Measurements from ENCODE around the gene LYPD6B.

Gene LYPD6B

DNA sequence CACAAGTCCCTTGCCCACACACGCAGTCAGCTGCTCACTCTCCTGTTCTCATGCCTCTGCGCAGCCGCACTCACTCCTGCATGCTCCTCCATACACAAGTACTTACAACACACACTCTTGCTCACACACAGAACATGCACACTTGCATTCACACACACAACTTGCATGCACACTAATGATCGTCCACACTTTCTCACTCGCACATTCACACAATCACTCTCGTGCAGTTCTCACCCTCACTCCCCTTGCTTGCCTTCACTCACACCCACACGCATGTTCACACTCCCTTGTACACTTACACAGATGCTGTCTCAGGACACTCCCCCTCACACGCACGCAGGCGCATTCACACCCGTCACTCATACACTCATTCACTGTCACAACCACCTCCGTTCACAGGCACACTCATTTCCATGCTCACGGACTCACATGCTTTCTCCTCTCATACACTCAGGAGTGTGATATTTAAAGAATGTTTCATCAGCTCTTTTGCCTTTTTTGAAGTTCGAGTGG is 36.1 kb upstream of the LYPD6B start:
- TF ChIP-seq, protein P1, sequence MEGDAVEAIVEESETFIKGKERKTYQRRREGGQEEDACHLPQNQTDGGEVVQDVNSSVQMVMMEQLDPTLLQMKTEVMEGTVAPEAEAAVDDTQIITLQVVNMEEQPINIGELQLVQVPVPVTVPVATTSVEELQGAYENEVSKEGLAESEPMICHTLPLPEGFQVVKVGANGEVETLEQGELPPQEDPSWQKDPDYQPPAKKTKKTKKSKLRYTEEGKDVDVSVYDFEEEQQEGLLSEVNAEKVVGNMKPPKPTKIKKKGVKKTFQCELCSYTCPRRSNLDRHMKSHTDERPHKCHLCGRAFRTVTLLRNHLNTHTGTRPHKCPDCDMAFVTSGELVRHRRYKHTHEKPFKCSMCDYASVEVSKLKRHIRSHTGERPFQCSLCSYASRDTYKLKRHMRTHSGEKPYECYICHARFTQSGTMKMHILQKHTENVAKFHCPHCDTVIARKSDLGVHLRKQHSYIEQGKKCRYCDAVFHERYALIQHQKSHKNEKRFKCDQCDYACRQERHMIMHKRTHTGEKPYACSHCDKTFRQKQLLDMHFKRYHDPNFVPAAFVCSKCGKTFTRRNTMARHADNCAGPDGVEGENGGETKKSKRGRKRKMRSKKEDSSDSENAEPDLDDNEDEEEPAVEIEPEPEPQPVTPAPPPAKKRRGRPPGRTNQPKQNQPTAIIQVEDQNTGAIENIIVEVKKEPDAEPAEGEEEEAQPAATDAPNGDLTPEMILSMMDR (IDR thresholded peaks at IDR 0.05; ENCODE audit: borderline replicate concordance, insufficient read depth, low read depth, low read length), result no peak
- H3K4me3 ChIP-seq (ENCODE audit: low read depth, low read length), result no peak overlapping the region

DNA sequence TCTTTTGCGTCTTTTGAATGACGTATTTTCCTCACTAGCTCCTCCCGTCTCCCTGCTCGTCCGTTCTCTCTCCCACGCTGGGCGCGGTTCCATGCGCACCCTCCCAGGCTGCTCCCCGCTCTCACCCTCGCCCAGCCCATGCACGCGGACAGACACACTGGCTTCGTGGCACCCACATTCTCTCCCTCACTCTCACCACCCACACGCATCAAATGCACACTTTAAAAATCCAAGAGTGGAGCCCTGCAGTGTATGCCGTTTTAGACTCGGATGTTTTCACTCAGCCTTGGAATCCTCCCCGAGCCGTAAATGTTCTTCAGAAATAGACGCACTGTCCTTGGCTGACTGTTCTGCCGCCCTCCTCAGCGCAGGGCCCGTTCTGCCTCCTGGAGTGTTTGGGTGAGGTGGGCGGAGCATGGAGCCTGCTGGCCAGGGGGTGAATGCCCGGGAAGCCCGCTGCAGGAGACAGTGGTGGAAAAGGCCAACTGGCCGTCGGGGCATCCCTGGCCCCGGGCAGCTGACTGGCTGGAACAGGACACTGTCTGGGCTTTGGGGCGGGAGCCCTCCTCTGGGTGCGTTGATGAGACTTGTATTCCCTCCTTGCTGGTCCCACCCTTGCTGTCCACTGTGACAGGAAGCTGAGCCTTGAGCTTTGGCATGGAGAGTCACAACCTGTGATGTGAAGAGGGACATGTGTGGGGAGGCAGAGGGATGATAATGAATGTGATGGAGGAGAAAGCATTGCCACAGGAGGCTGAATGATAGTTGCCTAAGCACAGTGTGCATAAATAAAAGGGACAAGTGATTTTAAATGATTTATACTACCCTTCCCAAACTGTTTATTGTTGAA is 35.4 kb upstream of the LYPD6B start:
- no peak overlapping the region for H3K4me3 ChIP-seq (ENCODE audit: low read depth, low read length)
- TF ChIP-seq, protein P1 (IDR thresholded peaks at IDR 0.05; ENCODE audit: borderline replicate concordance, insufficient read depth, low read depth, low read length), result no peak

DNA sequence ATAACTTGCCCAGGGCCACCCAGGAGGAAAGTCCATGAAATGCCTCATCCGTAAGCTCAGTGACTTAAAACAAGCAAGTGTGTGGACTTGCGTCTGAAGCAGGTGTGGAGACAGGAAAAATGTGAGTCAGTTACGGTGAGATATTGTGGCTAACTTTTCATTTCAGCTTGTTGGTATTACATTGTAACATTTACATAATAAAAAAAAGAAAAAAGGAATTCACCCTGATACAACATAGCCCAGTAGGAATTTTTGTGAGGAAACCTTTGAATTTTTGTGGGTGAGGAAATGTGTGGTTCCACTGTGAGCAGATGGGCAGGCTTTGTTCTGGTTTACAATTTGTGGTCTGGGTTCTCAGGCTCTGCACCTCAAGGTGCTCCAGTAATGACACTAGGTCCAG is 33.7 kb upstream of the LYPD6B start:
- TF ChIP-seq, protein P1 (IDR thresholded peaks at IDR 0.05; ENCODE audit: borderline replicate concordance, insufficient read depth, low read depth, low read length), result no peak
- H3K4me3 ChIP-seq (ENCODE audit: low read depth, low read length), result no peak overlapping the region

DNA sequence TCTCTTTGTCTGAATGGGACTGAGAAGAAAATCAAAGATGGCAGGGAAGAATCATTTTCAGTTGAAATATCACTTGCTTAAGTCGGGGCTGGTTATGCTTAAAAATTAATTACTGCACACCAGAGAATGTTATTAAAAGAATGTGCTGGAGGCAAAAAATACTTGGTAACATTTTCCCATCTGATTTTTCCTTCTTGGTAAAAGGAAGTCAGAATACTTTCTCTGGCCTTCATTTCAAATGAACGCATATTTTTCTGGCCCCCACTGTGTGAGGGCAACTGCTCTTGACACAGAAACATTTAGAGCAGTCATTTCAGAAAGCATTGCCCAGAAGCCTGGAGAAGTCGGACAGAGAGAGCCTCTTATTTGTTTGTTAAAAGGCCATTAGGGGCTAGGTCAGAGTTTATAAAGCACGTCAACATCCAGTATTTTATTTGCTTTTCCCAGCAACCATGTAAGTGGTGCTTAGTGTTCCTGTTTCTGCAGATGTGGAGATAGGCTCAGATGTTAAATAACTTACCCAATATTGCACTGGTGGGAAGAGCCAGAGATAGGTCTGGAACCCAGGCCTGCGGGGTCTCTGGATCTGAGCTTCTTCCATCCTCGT is 32.9 kb upstream of the LYPD6B start:
- TF ChIP-seq, protein P1 (IDR thresholded peaks at IDR 0.05; ENCODE audit: borderline replicate concordance, insufficient read depth, low read depth, low read length), result no peak
- H3K4me3 ChIP-seq (ENCODE audit: low read depth, low read length), result no peak overlapping the region

DNA sequence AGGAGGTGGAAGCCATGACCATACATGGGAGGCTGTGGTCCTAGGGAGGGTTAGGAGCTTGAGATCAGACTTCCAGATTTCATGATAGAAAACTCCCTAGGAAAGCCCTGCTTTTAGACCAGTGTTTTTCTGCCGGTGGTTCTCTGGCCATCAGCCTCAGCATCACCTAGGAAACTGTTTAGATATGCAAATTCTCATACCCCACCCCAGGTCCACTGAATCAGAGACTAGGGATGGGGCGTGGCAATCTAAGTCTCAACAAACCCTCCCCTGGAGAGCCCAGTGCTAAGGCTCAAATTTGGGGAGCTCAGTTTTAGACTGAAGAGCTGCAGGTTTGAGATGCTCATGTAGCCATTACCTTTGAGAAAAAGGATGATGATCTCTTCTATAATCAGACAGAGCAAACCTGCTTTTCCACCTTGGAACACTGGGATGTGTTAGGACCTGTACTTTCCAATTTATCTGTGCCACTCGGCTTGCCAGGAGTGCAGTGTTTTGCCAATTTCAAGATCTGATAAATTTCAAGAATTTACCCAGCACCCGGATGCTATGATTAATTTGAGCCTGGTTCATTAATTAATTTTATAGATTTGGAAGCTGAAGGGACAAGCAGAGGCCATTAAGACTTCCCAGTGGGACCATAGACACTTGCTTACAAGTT is 31.5 kb upstream of the LYPD6B start:
- H3K4me3 ChIP-seq (ENCODE audit: low read depth, low read length), result no peak overlapping the region
- TF ChIP-seq, protein P1 (IDR thresholded peaks at IDR 0.05; ENCODE audit: borderline replicate concordance, insufficient read depth, low read depth, low read length), result no peak

DNA sequence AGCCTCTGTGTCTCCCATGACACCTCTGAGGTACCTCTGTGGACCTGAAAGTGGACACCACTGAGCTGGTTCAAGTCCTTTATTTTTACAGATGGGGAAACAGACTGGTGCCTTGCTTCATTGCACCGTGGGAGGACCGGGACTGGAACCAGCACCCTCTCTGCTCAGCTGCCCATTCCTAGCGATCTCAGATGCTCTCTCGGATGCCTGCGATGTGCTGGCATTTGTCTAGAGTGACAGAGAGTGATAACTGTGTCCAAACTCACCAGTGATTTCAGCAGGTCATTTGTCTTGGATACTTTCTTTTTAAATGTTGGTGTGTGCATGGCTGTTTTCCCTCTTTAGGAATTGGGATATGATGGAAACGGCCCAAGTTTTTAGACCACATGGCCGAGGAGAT is 30.1 kb upstream of the LYPD6B start:
- TF ChIP-seq, protein P1 (IDR thresholded peaks at IDR 0.05; ENCODE audit: borderline replicate concordance, insufficient read depth, low read depth, low read length), result no peak
- H3K4me3 ChIP-seq (ENCODE audit: low read depth, low read length), result no peak overlapping the region
